ENCODE measurements around the gene DENND1A.
A peak's percentile ranks its signal among the peaks of the same experiment; 100 is the strongest.

Gene DENND1A

DNA sequence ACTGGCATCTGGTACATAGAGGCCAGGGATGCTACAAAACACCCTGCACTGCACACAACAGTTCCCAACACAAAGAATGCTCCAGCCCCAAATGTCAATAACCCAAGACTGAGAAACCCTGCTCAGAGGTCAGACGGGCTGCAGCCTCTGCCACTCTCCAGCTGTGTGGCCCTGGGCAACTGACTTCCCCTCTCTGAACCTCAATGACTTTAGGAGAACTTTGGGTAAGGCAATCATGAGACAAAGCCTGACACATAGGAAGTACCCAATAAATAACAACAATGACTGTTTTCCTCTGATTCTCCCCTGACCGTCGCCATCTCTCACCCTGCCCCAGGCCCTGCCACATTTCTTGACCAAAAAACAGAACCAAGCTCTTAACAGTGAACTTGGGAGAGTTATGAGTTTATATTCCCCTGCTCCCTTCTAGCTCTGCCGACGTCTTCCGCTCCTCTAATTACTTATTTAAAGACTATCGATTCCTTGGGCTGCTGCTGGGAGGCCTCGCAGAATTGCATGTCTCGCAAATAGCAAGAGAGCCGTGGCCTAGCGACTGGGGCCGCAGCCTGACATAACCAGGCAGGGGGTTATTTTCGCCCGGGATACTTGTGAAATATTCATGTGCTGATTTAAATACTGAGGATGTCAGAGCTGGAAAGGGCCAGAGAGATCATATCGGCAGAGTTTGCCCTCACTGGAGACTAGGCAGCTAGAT, 598.4 kb downstream of the DENND1A start:
- no peak for TF ChIP-seq Cebpa-rat (IDR thresholded peaks at IDR 0.05)

More for the DNA sequence above, 598.4 kb downstream of the DENND1A start:
- H3K27ac ChIP-seq, result peak overlapping the region in 8 of 11 experiments; percentile 10 to 98 (median 32); a peak in 10 of 22 replicates
- H3K4me2 ChIP-seq, result peak overlapping the region; percentile 4 to 94 (median 50); a peak in 17 of 22 replicates
- H3K27me3 ChIP-seq, result no peaks in the 10 kb centered on the region
- H4K20me1 ChIP-seq, result no peaks in the 10 kb centered on the region
- H3K9ac ChIP-seq, result no peak overlapping the region; a peak in 1 of 22 replicates
- no peaks in the 10 kb centered on the region for H3K36me3 ChIP-seq
- H3K9me3 ChIP-seq (replicated peaks in 1 of 11), result no peaks in the 10 kb centered on the region
- no peak overlapping the region for H3K4me3 ChIP-seq
- peaks cover 65 to 100% (median 98%) of the 10 kb centered on the region in 10 experiments for H3K4me1 ChIP-seq
